HepG2 (cell line): ENCODE measurements around the gene ZNF626. TPM values are rescaled to one million over a fixed set of nuclear protein-coding genes. Genes with fewer than 3 reads are reported as not detected.

Source experiments
- ATF4 ChIP-seq, 2 experiments: fragments of 450-650 bp in 1 of 2; sonication (generic) in 1 of 2; formaldehyde crosslinking; IDR thresholded peaks; 2 replicates each; pipeline versions ENCODE4 v1.5.0 to v1.8.0; 2020 to 2022; ENCODE audit warnings: mild to moderate bottlenecking in 1 of 2, missing genetic modification reagents in 1 of 2
- CBX5 ChIP-seq: sonication (generic); formaldehyde crosslinking; IDR thresholded peaks from 2 replicates; pipeline ENCODE4 v1.4.0; 2020; ENCODE audit warnings: missing genetic modification reagents, borderline replicate concordance
- GLI4 ChIP-seq: sonication (generic); formaldehyde crosslinking; IDR thresholded peaks from 2 replicates; pipeline ENCODE4 v1.5.1; 2020; ENCODE audit warnings: missing genetic modification reagents, mild to moderate bottlenecking, moderate library complexity, borderline replicate concordance
- GZF1 ChIP-seq: sonication (generic); formaldehyde crosslinking; IDR thresholded peaks from 2 replicates; pipeline ENCODE4 v1.5.1; 2020; ENCODE audit warnings: mild to moderate bottlenecking, missing genetic modification reagents
- MED13 ChIP-seq: sonication (generic); formaldehyde crosslinking; IDR thresholded peaks from 2 replicates; pipeline ENCODE4 v1.5.0; 2020; ENCODE audit warnings: missing genetic modification reagents
- POGZ ChIP-seq: sonication (generic); formaldehyde crosslinking; IDR thresholded peaks from 2 replicates; pipeline ENCODE4 v1.4.0; 2020; ENCODE audit warnings: mild to moderate bottlenecking, missing genetic modification reagents
- PRDM10 ChIP-seq: sonication (generic); formaldehyde crosslinking; IDR thresholded peaks from 2 replicates; pipeline ENCODE4 v1.4.0; 2020; ENCODE audit warnings: low read depth, missing genetic modification reagents
- RBFOX2 ChIP-seq: fragments of 200-400 bp; formaldehyde crosslinking; IDR thresholded peaks from 2 replicates; pipeline ENCODE4 v1.6.1; 2017; ENCODE audit warnings: low read depth, mild to moderate bottlenecking, low read length
- RNF2 ChIP-seq: fragments of 450-650 bp; conservative IDR thresholded peaks from 2 replicates; pipeline ENCODE4 v1.6.1; 2016; ENCODE audit warnings: low read depth
- SMAD9 ChIP-seq: sonication (generic); formaldehyde crosslinking; IDR thresholded peaks from 2 replicates; pipeline ENCODE4 v1.5.1; 2020; ENCODE audit warnings: mild to moderate bottlenecking, missing genetic modification reagents
- SP140L ChIP-seq: sonication (generic); formaldehyde crosslinking; IDR thresholded peaks from 2 replicates; pipeline ENCODE4 v1.4.0; 2020; ENCODE audit warnings: missing genetic modification reagents, borderline replicate concordance
- SP2 ChIP-seq: sonication (generic); formaldehyde crosslinking; IDR thresholded peaks from 2 replicates; pipeline ENCODE4 v1.5.1; 2020; ENCODE audit warnings: mild to moderate bottlenecking, missing genetic modification reagents
- TBX2 ChIP-seq: sonication (generic); formaldehyde crosslinking; IDR thresholded peaks from 2 replicates; pipeline ENCODE4 v1.5.0; 2020; ENCODE audit warnings: missing genetic modification reagents, mild to moderate bottlenecking, borderline replicate concordance
- ZBTB43 ChIP-seq: sonication (generic); formaldehyde crosslinking; conservative IDR thresholded peaks from 2 replicates; pipeline ENCODE4 v1.4.0; 2020; ENCODE audit warnings: missing genetic modification reagents
- ZMYM2 ChIP-seq: sonication (generic); formaldehyde crosslinking; IDR thresholded peaks from 2 replicates; pipeline ENCODE4 v1.8.0; 2022; ENCODE audit warnings: mild to moderate bottlenecking, missing genetic modification reagents
- ZNF263 ChIP-seq: sonication (generic); formaldehyde crosslinking; IDR thresholded peaks from 2 replicates; pipeline ENCODE4 v1.4.0; 2020; ENCODE audit warnings: missing genetic modification reagents
- ZNF331 ChIP-seq: sonication (generic); formaldehyde crosslinking; IDR thresholded peaks from 2 replicates; pipeline ENCODE4 v1.4.0; 2020; ENCODE audit warnings: missing genetic modification reagents
- ZNF333 ChIP-seq: sonication (generic); formaldehyde crosslinking; IDR thresholded peaks from 2 replicates; pipeline ENCODE4 v1.4.0; 2020; ENCODE audit warnings: mild to moderate bottlenecking, missing genetic modification reagents, borderline replicate concordance
- ZNF501 ChIP-seq: sonication (generic); formaldehyde crosslinking; IDR thresholded peaks from 2 replicates; pipeline ENCODE4 v1.5.1; 2020; ENCODE audit warnings: mild to moderate bottlenecking, moderate library complexity, missing genetic modification reagents
- ZNF572 ChIP-seq: sonication (generic); formaldehyde crosslinking; IDR thresholded peaks from 2 replicates; pipeline ENCODE4 v1.5.1; 2020; ENCODE audit warnings: mild to moderate bottlenecking, missing genetic modification reagents
- ZNF577 ChIP-seq: sonication (generic); formaldehyde crosslinking; IDR thresholded peaks from 2 replicates; pipeline ENCODE4 v1.4.0; 2020; ENCODE audit warnings: mild to moderate bottlenecking, low read depth, missing genetic modification reagents, borderline replicate concordance
- ZNF766 ChIP-seq: sonication (generic); formaldehyde crosslinking; IDR thresholded peaks from 2 replicates; pipeline ENCODE4 v1.5.0; 2020; ENCODE audit warnings: missing genetic modification reagents, borderline replicate concordance
- polyA plus RNA-seq, 8 experiments: library from polyadenylated mRNA; depleted of rRNA in 3 of 8; stranded (reverse) in 7 of 8; unstranded in 1 of 8; fragments of >200 nt; fragmentation: Illumina TruSeq in 4 of 8; extraction: Trizol in 4 of 8; gene quantifications; 2 replicates each; pipeline versions ENCODE4 v1.2.1 to v1.2.3, GENCODE V29; 2011 to 2016; ENCODE audit warnings: low read depth in 4 of 8, missing spikeins in 1 of 8, mixed read lengths in 1 of 8; ENCODE audit not compliant: insufficient read depth in 1 of 8
- total RNA-seq, 5 experiments: library from RNA; depleted of rRNA; stranded (reverse); fragments of >200 nt; fragmentation: Illumina TruSeq; extraction: Trizol; gene quantifications; 2 replicates each; pipeline ENCODE4 v1.2.3, GENCODE V29; 2016; ENCODE audit warnings: low read depth in 1 of 5

ZNF626 gene
- total and polyA plus RNA-seq, 2 of the 13 experiments (the other 11 are each of a cell fraction or from before 2014, with no cell fraction given): 3.5 to 4.1 TPM

- TF ChIP-seq ZNF263 (CRISPR knock-in tag): no peak
- no peak for TF ChIP-seq ZNF501 (CRISPR knock-in tag)
- TF ChIP-seq SP140L (CRISPR knock-in tag): no peak
- no peak for TF ChIP-seq ZNF766 (CRISPR knock-in tag)
- TF ChIP-seq ZNF577 (CRISPR knock-in tag): no peak
- no peak for TF ChIP-seq ZNF572 (CRISPR knock-in tag)
- peak; percentile 33; the same call in 1 of the 2 replicates for TF ChIP-seq TBX2 (CRISPR knock-in tag)
- no peak for TF ChIP-seq ZNF333 (CRISPR knock-in tag)
- TF ChIP-seq PRDM10 (CRISPR knock-in tag): no peak
- TF ChIP-seq RBFOX2: 0 out of 2 replicates have a peak, but pooled peaks have one; percentile 38
- TF ChIP-seq ZBTB43: no peak
- TF ChIP-seq ZNF331 (CRISPR knock-in tag): no peak
- 0 out of 4 replicates have a peak, but pooled peaks of 1 of the 2 experiments have one; percentile 23 for TF ChIP-seq ATF4 (CRISPR knock-in tag; IDR thresholded peaks at IDR 0.05)
- peak; percentile 44; the same call in 1 of the 2 replicates for TF ChIP-seq POGZ
- TF ChIP-seq MED13 (CRISPR knock-in tag): no peak
- TF ChIP-seq SMAD9 (CRISPR knock-in tag): no peak
- no peak for TF ChIP-seq GZF1 (CRISPR knock-in tag)
- peak; percentile 89 for TF ChIP-seq SP2 (CRISPR knock-in tag)
- no peak for TF ChIP-seq RNF2
- TF ChIP-seq GLI4 (CRISPR knock-in tag): no peak
- no peak for TF ChIP-seq ZMYM2
- no peak for TF ChIP-seq CBX5 (CRISPR knock-in tag)
These were observed at the start of gene ZNF626 (continued) for GRCh38 chr19:20661150-20661819.
